ENCODE results near the gene MYO6. TPM values are rescaled to one million over a fixed set of nuclear protein-coding genes. Genes with fewer than 3 reads are reported as not detected.

MYO6 gene
- polyA plus RNA-seq, 1 of the 3 experiments (the other 2 are of a cell fraction), result 6.2 TPM

GRCh38 chr6:75853806-75854205, 104.8 kb downstream of the MYO6 start:
- 95% methylated on average over 2 of the region's 2 CpGs for WGBS (ENCODE audit: low lambda C conversion rate)
- TF ChIP-seq CHD2 (IDR thresholded peaks at IDR 0.05; ENCODE audit: low read length, partially characterized antibody) (no peak), ELF1 (IDR thresholded peaks at IDR 0.05) (no peak), REST (IDR thresholded peaks at IDR 0.05; ENCODE audit: low read depth, low read length) (no peak), TEAD4 (IDR thresholded peaks at IDR 0.05; ENCODE audit: borderline replicate concordance, insufficient read depth) (no peak), FOXM1 (IDR thresholded peaks at IDR 0.05; ENCODE audit: low read depth) (no peak), JUND (IDR thresholded peaks at IDR 0.05) (no peak), POLR2AphosphoS5 (IDR thresholded peaks at IDR 0.05; ENCODE audit: low read depth, low read length) (no peak), FOXJ3 (CRISPR knock-in tag; IDR thresholded peaks at IDR 0.05) (no peak), NFIC (IDR thresholded peaks at IDR 0.05; ENCODE audit: borderline replicate concordance) (no peak), NRF1 (IDR thresholded peaks at IDR 0.05; ENCODE audit: low read depth, low read length) (no peak), SIN3A (IDR thresholded peaks at IDR 0.05; ENCODE audit: borderline replicate concordance, low read depth, low read length) (no peak)
- TF ChIP-seq, protein P1, sequence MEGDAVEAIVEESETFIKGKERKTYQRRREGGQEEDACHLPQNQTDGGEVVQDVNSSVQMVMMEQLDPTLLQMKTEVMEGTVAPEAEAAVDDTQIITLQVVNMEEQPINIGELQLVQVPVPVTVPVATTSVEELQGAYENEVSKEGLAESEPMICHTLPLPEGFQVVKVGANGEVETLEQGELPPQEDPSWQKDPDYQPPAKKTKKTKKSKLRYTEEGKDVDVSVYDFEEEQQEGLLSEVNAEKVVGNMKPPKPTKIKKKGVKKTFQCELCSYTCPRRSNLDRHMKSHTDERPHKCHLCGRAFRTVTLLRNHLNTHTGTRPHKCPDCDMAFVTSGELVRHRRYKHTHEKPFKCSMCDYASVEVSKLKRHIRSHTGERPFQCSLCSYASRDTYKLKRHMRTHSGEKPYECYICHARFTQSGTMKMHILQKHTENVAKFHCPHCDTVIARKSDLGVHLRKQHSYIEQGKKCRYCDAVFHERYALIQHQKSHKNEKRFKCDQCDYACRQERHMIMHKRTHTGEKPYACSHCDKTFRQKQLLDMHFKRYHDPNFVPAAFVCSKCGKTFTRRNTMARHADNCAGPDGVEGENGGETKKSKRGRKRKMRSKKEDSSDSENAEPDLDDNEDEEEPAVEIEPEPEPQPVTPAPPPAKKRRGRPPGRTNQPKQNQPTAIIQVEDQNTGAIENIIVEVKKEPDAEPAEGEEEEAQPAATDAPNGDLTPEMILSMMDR (IDR thresholded peaks at IDR 0.05), result no peak
- TF ChIP-seq, protein P2, sequence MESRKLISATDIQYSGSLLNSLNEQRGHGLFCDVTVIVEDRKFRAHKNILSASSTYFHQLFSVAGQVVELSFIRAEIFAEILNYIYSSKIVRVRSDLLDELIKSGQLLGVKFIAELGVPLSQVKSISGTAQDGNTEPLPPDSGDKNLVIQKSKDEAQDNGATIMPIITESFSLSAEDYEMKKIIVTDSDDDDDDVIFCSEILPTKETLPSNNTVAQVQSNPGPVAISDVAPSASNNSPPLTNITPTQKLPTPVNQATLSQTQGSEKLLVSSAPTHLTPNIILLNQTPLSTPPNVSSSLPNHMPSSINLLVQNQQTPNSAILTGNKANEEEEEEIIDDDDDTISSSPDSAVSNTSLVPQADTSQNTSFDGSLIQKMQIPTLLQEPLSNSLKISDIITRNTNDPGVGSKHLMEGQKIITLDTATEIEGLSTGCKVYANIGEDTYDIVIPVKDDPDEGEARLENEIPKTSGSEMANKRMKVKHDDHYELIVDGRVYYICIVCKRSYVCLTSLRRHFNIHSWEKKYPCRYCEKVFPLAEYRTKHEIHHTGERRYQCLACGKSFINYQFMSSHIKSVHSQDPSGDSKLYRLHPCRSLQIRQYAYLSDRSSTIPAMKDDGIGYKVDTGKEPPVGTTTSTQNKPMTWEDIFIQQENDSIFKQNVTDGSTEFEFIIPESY (IDR thresholded peaks at IDR 0.05; ENCODE audit: borderline replicate concordance, low read depth), result no peak
- TF ChIP-seq, protein P3, sequence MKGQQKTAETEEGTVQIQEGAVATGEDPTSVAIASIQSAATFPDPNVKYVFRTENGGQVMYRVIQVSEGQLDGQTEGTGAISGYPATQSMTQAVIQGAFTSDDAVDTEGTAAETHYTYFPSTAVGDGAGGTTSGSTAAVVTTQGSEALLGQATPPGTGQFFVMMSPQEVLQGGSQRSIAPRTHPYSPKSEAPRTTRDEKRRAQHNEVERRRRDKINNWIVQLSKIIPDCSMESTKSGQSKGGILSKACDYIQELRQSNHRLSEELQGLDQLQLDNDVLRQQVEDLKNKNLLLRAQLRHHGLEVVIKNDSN (IDR thresholded peaks at IDR 0.05; ENCODE audit: borderline replicate concordance, low read depth), result no peak
- TF ChIP-seq, protein P4, sequence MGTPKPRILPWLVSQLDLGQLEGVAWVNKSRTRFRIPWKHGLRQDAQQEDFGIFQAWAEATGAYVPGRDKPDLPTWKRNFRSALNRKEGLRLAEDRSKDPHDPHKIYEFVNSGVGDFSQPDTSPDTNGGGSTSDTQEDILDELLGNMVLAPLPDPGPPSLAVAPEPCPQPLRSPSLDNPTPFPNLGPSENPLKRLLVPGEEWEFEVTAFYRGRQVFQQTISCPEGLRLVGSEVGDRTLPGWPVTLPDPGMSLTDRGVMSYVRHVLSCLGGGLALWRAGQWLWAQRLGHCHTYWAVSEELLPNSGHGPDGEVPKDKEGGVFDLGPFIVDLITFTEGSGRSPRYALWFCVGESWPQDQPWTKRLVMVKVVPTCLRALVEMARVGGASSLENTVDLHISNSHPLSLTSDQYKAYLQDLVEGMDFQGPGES (IDR thresholded peaks at IDR 0.05; ENCODE audit: low read depth, low read length), result no peak
- TF ChIP-seq, protein P5, sequence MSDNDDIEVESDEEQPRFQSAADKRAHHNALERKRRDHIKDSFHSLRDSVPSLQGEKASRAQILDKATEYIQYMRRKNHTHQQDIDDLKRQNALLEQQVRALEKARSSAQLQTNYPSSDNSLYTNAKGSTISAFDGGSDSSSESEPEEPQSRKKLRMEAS (IDR thresholded peaks at IDR 0.05; ENCODE audit: low read depth), result no peak
- CTCF ChIA-PET, result interaction anchor here (1.0 to 1.3 kb wide), 2 partner anchors 10 to 21 kb away, joined by 3 read pairs; no protein-coding TSS in a partner anchor

More at GRCh38 chr6:75853806-75854205, 104.8 kb downstream of the MYO6 start:
- H3K4me2 ChIP-seq, result no peak overlapping the region
- no peak for DNase-seq
- H3K4me1 ChIP-seq (ENCODE audit: control insufficient read depth in 1 of 2, insufficient read depth in 2 of 2, low read depth in 1 of 2, low read length in 1 of 2), result peaks cover 0 to 6% of the 10 kb centered on the region in 2 experiments; a peak in 1 of 4 replicates
- no peaks in the 10 kb centered on the region for H3K79me2 ChIP-seq (ENCODE audit: insufficient read depth)
- no peaks in the 10 kb centered on the region for H3K27me3 ChIP-seq (ENCODE audit: insufficient read depth)
- no peak overlapping the region for H3K4me3 ChIP-seq (ENCODE audit: low read depth in 2 of 2, low read length in 1 of 2)
- H3F3A ChIP-seq (replicated peaks; ENCODE audit: insufficient read depth), result peaks cover 8% of the 10 kb centered on the region
- no peaks in the 10 kb centered on the region for H3K9me2 ChIP-seq
- POLR2A ChIA-PET, result no interaction called here
- no peaks in the 10 kb centered on the region for H4K20me1 ChIP-seq (ENCODE audit: insufficient read depth)
- no peaks in the 10 kb centered on the region for H3K9me3 ChIP-seq
- H2AFZ ChIP-seq (ENCODE audit: low read depth), result no peak overlapping the region
- peaks cover 11% of the 10 kb centered on the region in 2 experiments for H3K36me3 ChIP-seq (replicated peaks in 1 of 2; ENCODE audit: control insufficient read depth in 1 of 2, insufficient read depth in 2 of 2, low read length in 1 of 2)
- H3K27ac ChIP-seq (ENCODE audit: low read depth in 2 of 2, low read length in 1 of 2), result no peak overlapping the region
- H3K9ac ChIP-seq, result no peak overlapping the region
